ENCODE data around the gene CLSTN2.

CLSTN2 gene

DNA sequence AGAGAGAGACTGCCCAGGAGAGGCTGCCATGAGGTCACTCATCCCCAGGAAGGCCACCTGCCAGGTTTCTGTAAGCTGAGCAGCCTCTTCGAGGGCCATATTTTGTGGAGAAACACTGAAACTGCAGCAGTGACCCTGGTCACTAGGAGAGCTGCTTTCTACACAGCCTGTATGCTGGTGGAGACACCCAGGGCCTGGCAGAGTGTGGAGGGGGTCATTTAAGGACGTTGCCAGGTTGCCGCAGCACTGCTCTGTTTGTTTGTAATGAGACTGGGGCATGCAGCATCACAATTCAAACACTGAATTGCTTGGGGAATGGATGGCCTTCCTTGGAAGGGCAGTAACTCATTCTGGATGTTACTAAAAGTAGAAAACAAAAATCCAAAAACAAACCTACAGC lies 638.0 kb downstream of the CLSTN2 start:
- H3K36me3 ChIP-seq (ENCODE audit: control insufficient read depth in 1 of 2, insufficient read depth in 2 of 2, low read length in 2 of 2), result no peaks in the 10 kb centered on the region
- no CpG with 5 or more reads among the region's 3 CpGs for WGBS (ENCODE audit: extremely low coverage, insufficient coverage, insufficient read length)
- no peak overlapping the region for H4K8ac ChIP-seq (ENCODE audit: low read depth, low read length)
- no peak overlapping the region for H3K4me3 ChIP-seq (ENCODE audit: low read depth, low read length)
- no peaks in the 10 kb centered on the region for H3K79me2 ChIP-seq (ENCODE audit: control insufficient read depth, insufficient read depth, low read length, poor library complexity)
- no peak overlapping the region for H2BK5ac ChIP-seq (ENCODE audit: low read depth, low read length, poor library complexity)
- no peaks in the 10 kb centered on the region for H3K79me1 ChIP-seq (ENCODE audit: low read length)
- no peak overlapping the region for H3K27ac ChIP-seq (ENCODE audit: low read depth, low read length)
- H3K27me3 ChIP-seq (ENCODE audit: insufficient read depth, low read length), result no peaks in the 10 kb centered on the region
- no peak overlapping the region for H3K18ac ChIP-seq (ENCODE audit: low read length)
- no peak overlapping the region for H3K14ac ChIP-seq (ENCODE audit: low read length)
- no peak overlapping the region for H3K23ac ChIP-seq (ENCODE audit: low read length)
- no peak overlapping the region for H3K4ac ChIP-seq (ENCODE audit: low read depth, low read length)
- no peak overlapping the region for H3K4me2 ChIP-seq (ENCODE audit: low read length)
- H3K9me3 ChIP-seq (ENCODE audit: insufficient read depth, low read depth, low read length), result no peaks in the 10 kb centered on the region
- H4K12ac ChIP-seq (ENCODE audit: low read depth, low read length), result no peak overlapping the region
- no peak overlapping the region for H3K9ac ChIP-seq (ENCODE audit: low read length)
- no peaks in the 10 kb centered on the region for H3K4me1 ChIP-seq (ENCODE audit: control insufficient read depth in 1 of 2, insufficient read depth in 2 of 2, low read length in 2 of 2)
- no peak overlapping the region for H4K91ac ChIP-seq (ENCODE audit: low read depth, low read length)
- H2AFZ ChIP-seq (ENCODE audit: insufficient read depth, low read length, poor library complexity), result no peak overlapping the region
- H2BK120ac ChIP-seq (ENCODE audit: insufficient read depth, low read length, poor library complexity), result no peak overlapping the region
- no peak overlapping the region for H2BK12ac ChIP-seq (ENCODE audit: low read length)
- no peak for DNase-seq
- H2AK5ac ChIP-seq (ENCODE audit: low read length), result no peak overlapping the region

DNA sequence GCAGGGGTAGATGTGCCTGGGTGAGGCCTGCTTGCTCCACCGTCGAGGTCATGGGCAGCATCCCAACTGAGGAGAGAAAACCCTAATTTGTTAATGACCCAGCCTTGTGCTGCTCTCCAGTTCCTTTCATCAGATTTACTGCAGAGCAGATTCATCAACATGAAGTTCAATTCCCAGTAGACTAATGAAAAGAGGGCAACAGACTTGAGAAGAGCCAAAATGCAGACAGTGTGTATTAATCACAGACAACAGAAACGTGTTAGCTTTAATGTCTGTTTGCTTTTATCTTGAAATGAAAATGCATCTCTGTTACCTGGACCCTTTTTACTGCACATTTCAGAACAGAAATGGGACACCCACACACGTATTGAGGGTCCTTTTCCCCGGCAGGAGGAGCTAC lies 639.4 kb downstream of the CLSTN2 start:
- H2AFZ ChIP-seq (ENCODE audit: insufficient read depth, low read length, poor library complexity), result no peak overlapping the region
- H2BK12ac ChIP-seq (ENCODE audit: low read length), result no peak overlapping the region
- no peak overlapping the region for H3K4ac ChIP-seq (ENCODE audit: low read depth, low read length)
- no peak overlapping the region for H4K12ac ChIP-seq (ENCODE audit: low read depth, low read length)
- no peaks in the 10 kb centered on the region for H3K9me3 ChIP-seq (ENCODE audit: insufficient read depth, low read depth, low read length)
- H4K91ac ChIP-seq (ENCODE audit: low read depth, low read length), result no peak overlapping the region
- no peak overlapping the region for H3K23ac ChIP-seq (ENCODE audit: low read length)
- H2BK5ac ChIP-seq (ENCODE audit: low read depth, low read length, poor library complexity), result no peak overlapping the region
- no CpG with 5 or more reads among the region's 5 CpGs for WGBS (ENCODE audit: extremely low coverage, insufficient coverage, insufficient read length)
- no peak for DNase-seq
- no peaks in the 10 kb centered on the region for H3K79me1 ChIP-seq (ENCODE audit: low read length)
- no peak overlapping the region for H4K8ac ChIP-seq (ENCODE audit: low read depth, low read length)
- no peaks in the 10 kb centered on the region for H3K79me2 ChIP-seq (ENCODE audit: control insufficient read depth, insufficient read depth, low read length, poor library complexity)
- H2AK5ac ChIP-seq (ENCODE audit: low read length), result no peak overlapping the region
- H3K4me3 ChIP-seq (ENCODE audit: low read depth, low read length), result no peak overlapping the region
- H3K36me3 ChIP-seq (ENCODE audit: control insufficient read depth in 1 of 2, insufficient read depth in 2 of 2, low read length in 2 of 2), result no peaks in the 10 kb centered on the region
- H2BK120ac ChIP-seq (ENCODE audit: insufficient read depth, low read length, poor library complexity), result no peak overlapping the region
- no peak overlapping the region for H3K14ac ChIP-seq (ENCODE audit: low read length)
- H3K9ac ChIP-seq (ENCODE audit: low read length), result no peak overlapping the region
- H3K18ac ChIP-seq (ENCODE audit: low read length), result no peak overlapping the region
- H3K27ac ChIP-seq (ENCODE audit: low read depth, low read length), result no peak overlapping the region
- no peak overlapping the region for H3K4me2 ChIP-seq (ENCODE audit: low read length)
- no peaks in the 10 kb centered on the region for H3K27me3 ChIP-seq (ENCODE audit: insufficient read depth, low read length)
- no peaks in the 10 kb centered on the region for H3K4me1 ChIP-seq (ENCODE audit: control insufficient read depth in 1 of 2, insufficient read depth in 2 of 2, low read length in 2 of 2)

DNA sequence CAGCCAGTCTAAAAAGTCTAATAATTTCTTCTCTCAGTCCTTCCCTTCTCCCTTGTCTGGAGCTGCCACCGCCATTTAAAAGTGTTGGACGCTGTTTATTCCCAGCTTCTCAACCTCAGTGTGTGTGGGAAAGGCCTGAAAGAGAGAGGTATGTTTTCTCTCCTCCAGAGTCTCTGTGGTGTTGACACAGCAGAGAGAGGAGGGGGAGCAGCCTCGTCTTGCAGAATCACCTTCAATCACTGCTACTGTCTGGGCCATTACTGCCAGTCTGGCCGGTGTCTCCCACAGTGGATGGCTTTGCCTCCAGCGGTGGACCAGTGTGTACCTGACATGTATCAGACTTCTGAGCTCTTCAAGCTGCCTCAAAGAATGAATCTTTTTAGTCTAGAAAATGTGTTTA lies 641.5 kb downstream of the CLSTN2 start:
- no peak for DNase-seq
- Histone ChIP-seq H3K27ac (ENCODE audit: low read depth, low read length) (no peak overlapping the region), H3K4me3 (ENCODE audit: low read depth, low read length) (no peak overlapping the region), H2AFZ (ENCODE audit: insufficient read depth, low read length, poor library complexity) (no peak overlapping the region), H3K9ac (ENCODE audit: low read length) (no peak overlapping the region), H3K4me2 (ENCODE audit: low read length) (no peak overlapping the region), H4K91ac (ENCODE audit: low read depth, low read length) (no peak overlapping the region), H3K23ac (ENCODE audit: low read length) (no peak overlapping the region), H2AK5ac (ENCODE audit: low read length) (no peak overlapping the region), H3K4me1 (ENCODE audit: control insufficient read depth in 1 of 2, insufficient read depth in 2 of 2, low read length in 2 of 2) (no peaks in the 10 kb centered on the region), H3K9me3 (ENCODE audit: insufficient read depth, low read depth, low read length) (no peaks in the 10 kb centered on the region), H2BK5ac (ENCODE audit: low read depth, low read length, poor library complexity) (no peak overlapping the region), H3K27me3 (ENCODE audit: insufficient read depth, low read length) (no peaks in the 10 kb centered on the region), H4K8ac (ENCODE audit: low read depth, low read length) (no peak overlapping the region), H2BK120ac (ENCODE audit: insufficient read depth, low read length, poor library complexity) (no peak overlapping the region), H2BK12ac (ENCODE audit: low read length) (no peak overlapping the region), H3K4ac (ENCODE audit: low read depth, low read length) (no peak overlapping the region), H3K36me3 (ENCODE audit: control insufficient read depth in 1 of 2, insufficient read depth in 2 of 2, low read length in 2 of 2) (no peaks in the 10 kb centered on the region), H4K12ac (ENCODE audit: low read depth, low read length) (no peak overlapping the region), H3K79me1 (ENCODE audit: low read length) (no peaks in the 10 kb centered on the region), H3K18ac (ENCODE audit: low read length) (no peak overlapping the region), H3K79me2 (ENCODE audit: control insufficient read depth, insufficient read depth, low read length, poor library complexity) (no peaks in the 10 kb centered on the region), H3K14ac (ENCODE audit: low read length) (no peak overlapping the region)
- WGBS (ENCODE audit: extremely low coverage, insufficient coverage, insufficient read length), result no CpG with 5 or more reads among the region's 5 CpGs

DNA sequence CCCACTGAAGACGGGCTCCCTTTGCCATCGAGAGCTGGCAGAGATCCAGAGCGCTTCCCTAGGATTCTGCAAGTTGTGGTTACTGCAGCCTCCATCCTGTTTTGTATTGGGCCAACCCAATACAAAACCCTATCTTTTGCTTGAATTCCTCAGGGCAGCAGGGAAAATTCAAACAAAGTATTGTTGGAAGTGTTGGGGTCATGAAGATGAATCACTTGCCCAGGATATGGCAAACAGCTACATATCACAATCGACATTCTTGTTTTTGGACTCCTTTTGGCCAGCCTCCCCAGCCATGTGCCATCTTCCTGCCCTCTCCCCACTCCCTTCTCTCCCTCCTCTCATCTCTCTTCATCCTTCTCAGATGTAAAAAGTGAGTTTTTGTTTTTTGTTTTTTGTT lies 642.9 kb downstream of the CLSTN2 start:
- no peaks in the 10 kb centered on the region for H3K27me3 ChIP-seq (ENCODE audit: insufficient read depth, low read length)
- no CpG with 5 or more reads among the region's 4 CpGs for WGBS (ENCODE audit: extremely low coverage, insufficient coverage, insufficient read length)
- H4K91ac ChIP-seq (ENCODE audit: low read depth, low read length), result no peak overlapping the region
- H3K4me3 ChIP-seq (ENCODE audit: low read depth, low read length), result no peak overlapping the region
- H3K27ac ChIP-seq (ENCODE audit: low read depth, low read length), result no peak overlapping the region
- H3K4me2 ChIP-seq (ENCODE audit: low read length), result no peak overlapping the region
- no peak overlapping the region for H3K4ac ChIP-seq (ENCODE audit: low read depth, low read length)
- H3K79me2 ChIP-seq (ENCODE audit: control insufficient read depth, insufficient read depth, low read length, poor library complexity), result no peaks in the 10 kb centered on the region
- no peak overlapping the region for H2BK120ac ChIP-seq (ENCODE audit: insufficient read depth, low read length, poor library complexity)
- no peaks in the 10 kb centered on the region for H3K4me1 ChIP-seq (ENCODE audit: control insufficient read depth in 1 of 2, insufficient read depth in 2 of 2, low read length in 2 of 2)
- DNase-seq, result no peak
- H3K23ac ChIP-seq (ENCODE audit: low read length), result no peak overlapping the region
- no peak overlapping the region for H2BK5ac ChIP-seq (ENCODE audit: low read depth, low read length, poor library complexity)
- H4K12ac ChIP-seq (ENCODE audit: low read depth, low read length), result no peak overlapping the region
- H3K18ac ChIP-seq (ENCODE audit: low read length), result no peak overlapping the region
- no peaks in the 10 kb centered on the region for H3K79me1 ChIP-seq (ENCODE audit: low read length)
- H3K9me3 ChIP-seq (ENCODE audit: insufficient read depth, low read depth, low read length), result no peaks in the 10 kb centered on the region
- no peak overlapping the region for H4K8ac ChIP-seq (ENCODE audit: low read depth, low read length)
- no peak overlapping the region for H3K14ac ChIP-seq (ENCODE audit: low read length)
- H3K9ac ChIP-seq (ENCODE audit: low read length), result no peak overlapping the region
- H3K36me3 ChIP-seq (ENCODE audit: control insufficient read depth in 1 of 2, insufficient read depth in 2 of 2, low read length in 2 of 2), result no peaks in the 10 kb centered on the region
- no peak overlapping the region for H2AFZ ChIP-seq (ENCODE audit: insufficient read depth, low read length, poor library complexity)
- no peak overlapping the region for H2BK12ac ChIP-seq (ENCODE audit: low read length)
- no peak overlapping the region for H2AK5ac ChIP-seq (ENCODE audit: low read length)

DNA sequence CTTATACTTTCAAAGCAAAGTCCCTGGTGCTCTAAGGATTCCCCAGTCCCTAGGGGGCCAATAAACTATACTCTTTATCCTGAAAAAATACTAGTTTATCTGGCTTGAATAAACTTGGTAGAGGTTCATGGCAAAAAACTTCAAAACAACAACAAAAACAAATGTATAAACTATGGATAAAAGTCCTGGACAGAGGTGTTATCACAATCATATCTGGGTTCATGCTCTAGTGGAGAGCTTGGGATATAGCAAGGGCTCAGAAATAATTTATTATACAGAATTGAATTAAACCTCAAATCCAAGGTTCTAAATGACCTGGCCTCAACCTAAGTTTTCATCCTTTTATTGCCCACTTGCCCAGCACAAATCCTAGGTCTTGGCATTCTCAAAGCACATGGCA lies 644.3 kb downstream of the CLSTN2 start:
- H2BK12ac ChIP-seq (ENCODE audit: low read length), result no peak overlapping the region
- H3K9ac ChIP-seq (ENCODE audit: low read length), result no peak overlapping the region
- no peaks in the 10 kb centered on the region for H3K79me1 ChIP-seq (ENCODE audit: low read length)
- no peak overlapping the region for H4K8ac ChIP-seq (ENCODE audit: low read depth, low read length)
- no peak overlapping the region for H3K4me3 ChIP-seq (ENCODE audit: low read depth, low read length)
- H3K18ac ChIP-seq (ENCODE audit: low read length), result no peak overlapping the region
- H3K4me1 ChIP-seq (ENCODE audit: control insufficient read depth in 1 of 2, insufficient read depth in 2 of 2, low read length in 2 of 2), result no peaks in the 10 kb centered on the region
- no peaks in the 10 kb centered on the region for H3K79me2 ChIP-seq (ENCODE audit: control insufficient read depth, insufficient read depth, low read length, poor library complexity)
- no peak overlapping the region for H2BK5ac ChIP-seq (ENCODE audit: low read depth, low read length, poor library complexity)
- DNase-seq, result no peak
- H2AFZ ChIP-seq (ENCODE audit: insufficient read depth, low read length, poor library complexity), result no peak overlapping the region
- H3K23ac ChIP-seq (ENCODE audit: low read length), result no peak overlapping the region
- H3K14ac ChIP-seq (ENCODE audit: low read length), result no peak overlapping the region
- H3K4me2 ChIP-seq (ENCODE audit: low read length), result no peak overlapping the region
- H3K27ac ChIP-seq (ENCODE audit: low read depth, low read length), result no peak overlapping the region
- no peaks in the 10 kb centered on the region for H3K36me3 ChIP-seq (ENCODE audit: control insufficient read depth in 1 of 2, insufficient read depth in 2 of 2, low read length in 2 of 2)
- no peak overlapping the region for H4K12ac ChIP-seq (ENCODE audit: low read depth, low read length)
- H3K9me3 ChIP-seq (ENCODE audit: insufficient read depth, low read depth, low read length), result no peaks in the 10 kb centered on the region
- no peak overlapping the region for H2BK120ac ChIP-seq (ENCODE audit: insufficient read depth, low read length, poor library complexity)
- H4K91ac ChIP-seq (ENCODE audit: low read depth, low read length), result no peak overlapping the region
- H2AK5ac ChIP-seq (ENCODE audit: low read length), result no peak overlapping the region
- no peak overlapping the region for H3K4ac ChIP-seq (ENCODE audit: low read depth, low read length)
- no peaks in the 10 kb centered on the region for H3K27me3 ChIP-seq (ENCODE audit: insufficient read depth, low read length)
